Activated T-cell treated with anti-CD3 and anti-CD28 coated beads for 24 hours (primary cell): ENCODE data around the gene MT1E.
A peak's percentile ranks its signal among the peaks of the same experiment; 100 is the strongest.
"Not testable (repeated sequence)": the region's sequence is repeated elsewhere in the genome, so short reads cannot be mapped to it uniquely, and the experiment has no call there.

Experiments
- DNase-seq: peaks from one replicate; pipeline ENCODE4 v3.0.0-alpha.2; 2020; ENCODE audit warnings: low read depth

Gene MT1E

GRCh38 chr16:56625140-56625942 is at the start of gene MT1E:
Gene MT1E (plus strand): TSS chr16:56625781. CDS start chr16:56625852, 71 bp downstream.
- peak; percentile 70 for DNase-seq

GRCh38 chr16:56576585-56577299 is 48.8 kb upstream of the MT1E start:
- DNase-seq: peak; percentile 81

- no peak for DNase-seq
Measured at GRCh38 chr16:56577300-56577625, 48.3 kb upstream of the MT1E start.

GRCh38 chr16:56580391-56581048 is 45.1 kb upstream of the MT1E start:
- DNase-seq: no peak

GRCh38 chr16:56582911-56583310 is 42.7 kb upstream of the MT1E start:
- not testable (repeated sequence) for DNase-seq

GRCh38 chr16:56583351-56584168 is 42.0 kb upstream of the MT1E start:
- no peak for DNase-seq

- no peak for DNase-seq
Measured at GRCh38 chr16:56584276-56584675, 41.3 kb upstream of the MT1E start.

GRCh38 chr16:56588781-56589140 is 36.8 kb upstream of the MT1E start:
- DNase-seq: no peak

GRCh38 chr16:56589141-56590039 is 36.2 kb upstream of the MT1E start, which contains the start of gene MT3:
Gene MT3 (plus strand): TSS chr16:56589528. CDS start chr16:56589591, 63 bp downstream.
- DNase-seq: no peak

GRCh38 chr16:56591377-56592060 is 34.1 kb upstream of the MT1E start:
- no peak for DNase-seq

GRCh38 chr16:56593573-56594291 is 31.8 kb upstream of the MT1E start:
- DNase-seq: no peak

- no peak for DNase-seq
Measured at GRCh38 chr16:56594292-56594619, 31.3 kb upstream of the MT1E start.

- no peak for DNase-seq
Measured at GRCh38 chr16:56600398-56600999, 25.1 kb upstream of the MT1E start.

GRCh38 chr16:56601325-56601724 is 24.3 kb upstream of the MT1E start:
- DNase-seq: no peak

- no peak for DNase-seq
Measured at GRCh38 chr16:56603589-56603988, 22.0 kb upstream of the MT1E start.

- DNase-seq: no peak
Measured at GRCh38 chr16:56604966-56605365, 20.6 kb upstream of the MT1E start.

- DNase-seq: no peak
Measured at GRCh38 chr16:56605475-56605874, 20.1 kb upstream of the MT1E start.

- no peak for DNase-seq
Measured at GRCh38 chr16:56606071-56606475, 19.5 kb upstream of the MT1E start.

- DNase-seq: no peak
Measured at GRCh38 chr16:56606476-56607108, 19.0 kb upstream of the MT1E start.
